DND-41 (cell line): ENCODE data around the gene PUM1.

Experiments
- CTCF ChIP-seq: IDR thresholded peaks from 2 replicates; pipeline ENCODE4 v1.5.1; 2012; ENCODE audit warnings: borderline replicate concordance, low read length, moderate library complexity, mild to moderate bottlenecking; ENCODE audit not compliant: poor library complexity, severe bottlenecking; ENCODE audit errors: extremely low read depth
- EZH2 ChIP-seq: IDR thresholded peaks from 3 replicates; pipeline ENCODE4 v1.6.1; 2012; ENCODE audit warnings: borderline replicate concordance, low read depth, mild to moderate bottlenecking, moderate library complexity, low read length, inconsistent platforms; ENCODE audit not compliant: severe bottlenecking

GRCh38 chr1:30896905-30897304 lies 168.6 kb downstream of the PUM1 start:
- TF ChIP-seq CTCF (no peak), EZH2 (no peak)
